ENCODE measurements around the gene EEIG1.

The EEIG1 gene

DNA sequence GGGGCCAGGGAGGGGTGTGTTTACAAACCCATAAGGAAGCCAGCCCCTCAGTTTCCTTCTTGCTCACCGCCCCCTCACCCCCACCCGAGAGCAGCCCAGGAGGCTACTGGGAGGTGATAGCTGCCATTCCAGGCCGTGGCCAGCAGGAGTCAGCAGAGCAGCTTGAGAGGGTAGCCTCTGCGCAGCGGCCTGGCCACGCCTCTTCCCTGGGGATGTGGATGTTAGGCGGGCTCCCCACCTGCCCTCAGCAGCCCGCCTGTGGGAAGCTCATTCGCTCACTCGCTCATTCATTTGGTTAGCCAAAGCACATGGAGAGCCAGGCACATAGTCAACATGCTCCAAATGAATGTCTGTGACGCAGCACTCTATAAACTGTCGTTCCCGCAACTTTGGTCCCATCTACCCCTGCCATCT lies 37.1 kb downstream of the EEIG1 start:
- DNase-seq (ENCODE audit: low read depth, low spot score) = no peak
- H3K27ac ChIP-seq = no peak overlapping the region

- no peak overlapping the region for H3K27ac ChIP-seq
- no peak for DNase-seq (ENCODE audit: low read depth, low spot score)
Measured at GRCh38 chr9:127943011-127943662, 37.7 kb downstream of the EEIG1 start.

- no peak for DNase-seq (ENCODE audit: low read depth, low spot score)
- no peak overlapping the region for H3K27ac ChIP-seq
Measured at GRCh38 chr9:127942216-127943010, 38.4 kb downstream of the EEIG1 start.

DNA sequence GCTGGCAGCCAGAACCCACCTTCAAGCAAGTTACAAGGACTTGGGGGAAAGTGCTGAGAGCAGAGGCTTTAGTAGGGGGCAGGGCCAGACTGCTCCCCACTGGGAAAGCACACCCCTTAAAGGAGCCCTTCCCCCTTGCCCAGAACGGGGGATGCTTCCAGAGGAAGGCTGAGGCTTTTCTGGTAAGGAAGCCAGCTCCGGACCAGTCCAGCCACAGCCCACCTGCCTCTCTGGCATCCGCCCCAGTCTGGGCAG lies 38.9 kb downstream of the EEIG1 start:
- H3K27ac ChIP-seq = no peak overlapping the region

GRCh38 chr9:127941062-127941960 lies 39.5 kb downstream of the EEIG1 start:
- no peak overlapping the region for H3K27ac ChIP-seq
- no peak for DNase-seq (ENCODE audit: low read depth, low spot score)

More for the DNA sequence above, 38.9 kb downstream of the EEIG1 start:
- no peak for DNase-seq (ENCODE audit: low read depth, low spot score)

DNA sequence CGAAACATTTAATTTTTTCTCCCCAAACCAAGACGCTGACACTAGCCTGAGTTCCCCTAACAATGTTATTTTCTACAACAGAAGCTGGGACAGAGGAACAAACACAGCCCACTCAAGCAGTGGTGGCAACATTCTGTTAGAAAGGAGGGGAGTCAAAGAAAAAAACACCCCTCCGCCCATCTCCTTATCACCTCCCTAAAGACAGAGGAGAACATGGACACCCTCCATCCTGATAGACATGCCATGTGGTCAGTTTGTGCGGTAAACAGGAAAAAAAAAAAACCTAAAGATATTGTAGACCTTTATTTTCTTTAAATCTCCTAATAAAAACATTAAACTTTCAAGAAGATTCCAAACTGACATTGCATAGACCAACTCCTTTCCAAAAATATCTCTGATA lies 40.2 kb downstream of the EEIG1 start:
- DNase-seq (ENCODE audit: low read depth, low spot score) = no peak
- no peak overlapping the region for H3K27ac ChIP-seq

DNA sequence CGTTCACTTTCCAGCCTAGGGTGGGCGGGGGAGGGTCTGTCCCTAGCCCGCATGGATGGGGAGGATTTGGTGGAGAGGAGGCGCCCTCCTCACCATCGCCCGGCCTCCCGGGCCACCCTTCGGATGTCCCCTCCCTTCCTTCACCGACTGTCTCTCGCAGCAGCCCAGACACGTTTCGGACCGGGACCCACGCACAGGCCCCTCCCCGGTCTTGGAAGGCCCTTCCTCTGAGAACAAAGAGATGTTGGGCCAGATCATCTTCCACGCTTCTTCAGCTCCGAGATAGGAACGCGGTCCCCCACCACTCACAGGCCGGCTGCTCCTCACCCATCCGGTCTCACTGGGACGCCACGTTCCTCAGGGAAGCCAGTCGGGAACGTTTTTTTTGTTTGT lies 42.5 kb downstream of the EEIG1 start:
- no peak for DNase-seq (ENCODE audit: low read depth, low spot score)
- H3K27ac ChIP-seq = peak overlapping the region; percentile 33

- no peak for DNase-seq (ENCODE audit: low read depth, low spot score)
- peak within 1 kb of the TSS; percentile 33 for H3K27ac ChIP-seq
Measured at GRCh38 chr9:127937388-127938297, 43.1 kb downstream of the EEIG1 start, which contains the start of gene DPM2. TSS of gene DPM2 (minus strand) at chr9:127937854. CDS start at chr9:127937820, 34 bp downstream.

- DNase-seq (ENCODE audit: low read depth, low spot score) = no peak
- peak overlapping the region; percentile 33 for H3K27ac ChIP-seq
Measured at GRCh38 chr9:127937056-127937387, 43.8 kb downstream of the EEIG1 start.

- H3K27ac ChIP-seq = no peak overlapping the region
- DNase-seq (ENCODE audit: low read depth, low spot score) = no peak
Measured at GRCh38 chr9:127936347-127936852, 44.4 kb downstream of the EEIG1 start.

DNA sequence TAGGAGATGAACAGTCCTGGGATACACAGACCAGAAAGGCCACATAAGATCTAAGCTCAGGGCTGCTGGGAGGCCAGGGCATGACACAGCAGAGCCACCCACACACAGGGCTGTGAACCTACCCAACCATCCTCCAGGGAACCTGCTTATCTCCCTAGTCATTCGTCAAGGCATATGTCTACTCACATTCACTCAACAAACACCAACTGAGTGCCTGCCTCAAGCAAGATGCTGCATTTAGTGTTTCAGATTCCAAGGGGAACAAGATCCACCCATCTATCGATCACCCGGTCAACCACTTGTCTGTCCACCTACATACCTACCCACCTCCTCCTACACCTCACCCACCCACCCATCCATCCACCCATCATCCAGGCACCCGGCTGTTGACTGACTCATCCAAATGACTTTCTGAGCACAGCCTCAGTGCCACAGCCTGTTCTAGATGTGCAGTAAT lies 45.0 kb downstream of the EEIG1 start:
- no peak overlapping the region for H3K27ac ChIP-seq
- no peak for DNase-seq (ENCODE audit: low read depth, low spot score)

GRCh38 chr9:127934986-127935385 lies 45.8 kb downstream of the EEIG1 start:
- DNase-seq (ENCODE audit: low read depth, low spot score) = no peak
- H3K27ac ChIP-seq = no peak overlapping the region

- DNase-seq (ENCODE audit: low read depth, low spot score) = no peak
- H3K27ac ChIP-seq = no peak overlapping the region
Measured at GRCh38 chr9:127934248-127934647, 46.5 kb downstream of the EEIG1 start.

DNA sequence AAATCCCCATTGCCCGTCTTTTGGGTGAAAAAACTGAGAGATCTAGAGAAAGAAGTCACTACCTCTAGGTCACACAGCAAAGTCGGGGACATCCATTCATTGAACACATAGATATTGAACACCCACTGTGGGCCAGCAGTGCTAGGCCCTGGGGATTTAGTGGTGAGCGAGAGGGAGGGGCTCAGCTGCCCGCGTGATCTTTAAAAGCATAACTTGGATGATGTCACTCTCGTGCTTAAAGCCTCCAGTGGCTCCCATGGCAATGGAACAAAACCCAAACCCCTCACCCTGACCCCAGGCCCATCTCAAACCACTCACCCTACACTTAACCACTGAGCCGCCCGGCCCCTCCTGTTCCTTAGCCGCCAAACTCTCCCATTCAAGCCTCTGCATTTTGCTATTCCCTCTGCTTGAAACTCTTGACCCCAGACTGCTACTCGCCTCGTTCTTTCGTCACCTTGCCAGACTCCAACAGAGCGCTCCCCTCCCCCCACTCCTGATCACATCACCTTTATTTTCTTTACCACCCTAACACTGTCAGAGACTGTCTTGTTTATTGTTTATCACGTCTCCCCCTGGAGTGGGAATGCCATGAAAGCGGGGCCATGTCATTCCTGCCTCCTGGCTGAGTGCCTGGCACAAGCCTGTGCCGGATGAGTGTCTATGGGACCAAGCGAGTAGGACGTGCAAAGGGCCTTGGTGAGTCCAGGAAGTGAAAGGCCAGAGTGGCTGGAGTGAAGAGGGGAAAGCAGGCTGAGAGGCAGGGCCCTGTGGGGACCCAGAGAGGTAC lies 49.5 kb downstream of the EEIG1 start:
- no peak for DNase-seq (ENCODE audit: low read depth, low spot score)
- peak overlapping the region; percentile 29 for H3K27ac ChIP-seq
